GM12878 (cell line): ENCODE results near the gene CHN1.

Experiments used
- CEBPB ChIP-seq, 2 experiments: fragments of 150-350 bp in 1 of 2; IDR thresholded peaks; 2 replicates each; pipeline ENCODE4 v1.6.1; 2012 to 2014; ENCODE audit warnings: low read depth in 2 of 2, low read length in 2 of 2, borderline replicate concordance in 1 of 2, inconsistent platforms in 1 of 2
- CEBPZ ChIP-seq: fragments of 150-350 bp; IDR thresholded peaks from 2 replicates; pipeline ENCODE4 v1.6.1; 2016; ENCODE audit warnings: low read depth, low read length
- HDAC6 ChIP-seq: fragments of 200-600 bp; sonication (generic); IDR thresholded peaks from one replicate; pipeline ENCODE4 v1.8.0; 2017; ENCODE audit warnings: antibody characterized with exemption; ENCODE audit not compliant: unreplicated experiment
- JUNB ChIP-seq: IDR thresholded peaks from 2 replicates; pipeline ENCODE4 v1.6.1; 2016; ENCODE audit warnings: antibody characterized with exemption, mild to moderate bottlenecking
- POLR2A ChIP-seq: IDR thresholded peaks from 2 replicates; pipeline ENCODE4 v1.6.1; 2011; ENCODE audit warnings: low read depth, mild to moderate bottlenecking, low read length
- RELA ChIP-seq: fragments of 450-650 bp; IDR thresholded peaks from 2 replicates; pipeline ENCODE4 v1.8.0; 2014; ENCODE audit warnings: borderline replicate concordance; ENCODE audit not compliant: partially characterized antibody
- SMC3 ChIP-seq: IDR thresholded peaks from 2 replicates; pipeline ENCODE4 v1.6.1; 2011; ENCODE audit warnings: low read length, improper control_type of control experiment, borderline replicate concordance
- SREBF2 ChIP-seq: IDR thresholded peaks from 2 replicates; pipeline ENCODE4 v1.6.1; 2012; ENCODE audit warnings: mild to moderate bottlenecking, low read length
- STAT1 ChIP-seq: fragments of 450-650 bp; conservative IDR thresholded peaks from 2 replicates; pipeline ENCODE4 v1.6.1; 2014; ENCODE audit warnings: antibody characterized with exemption, mild to moderate bottlenecking
- TARDBP ChIP-seq: IDR thresholded peaks from 2 replicates; pipeline ENCODE4 v1.6.1; 2016; ENCODE audit warnings: borderline replicate concordance
- ZNF274 ChIP-seq: IDR thresholded peaks from one replicate; pipeline ENCODE4 v1.8.0; 2011; ENCODE audit not compliant: insufficient read length, insufficient read depth
- TF ChIP-seq, protein P1 (sequence below), 3 experiments: IDR thresholded peaks in 2 of 3; conservative IDR thresholded peaks in 1 of 3; 2 replicates each; pipeline ENCODE4 v1.5.1; 2011; ENCODE audit warnings: low read depth in 3 of 3, low read length in 3 of 3, mild to moderate bottlenecking in 3 of 3, control low read depth in 2 of 3, moderate library complexity in 2 of 3, inconsistent platforms in 1 of 3, mixed read lengths in 1 of 3; ENCODE audit not compliant: control insufficient read depth in 2 of 3, insufficient read depth in 1 of 3; ENCODE audit errors: extremely low read depth in 1 of 3

DNA sequence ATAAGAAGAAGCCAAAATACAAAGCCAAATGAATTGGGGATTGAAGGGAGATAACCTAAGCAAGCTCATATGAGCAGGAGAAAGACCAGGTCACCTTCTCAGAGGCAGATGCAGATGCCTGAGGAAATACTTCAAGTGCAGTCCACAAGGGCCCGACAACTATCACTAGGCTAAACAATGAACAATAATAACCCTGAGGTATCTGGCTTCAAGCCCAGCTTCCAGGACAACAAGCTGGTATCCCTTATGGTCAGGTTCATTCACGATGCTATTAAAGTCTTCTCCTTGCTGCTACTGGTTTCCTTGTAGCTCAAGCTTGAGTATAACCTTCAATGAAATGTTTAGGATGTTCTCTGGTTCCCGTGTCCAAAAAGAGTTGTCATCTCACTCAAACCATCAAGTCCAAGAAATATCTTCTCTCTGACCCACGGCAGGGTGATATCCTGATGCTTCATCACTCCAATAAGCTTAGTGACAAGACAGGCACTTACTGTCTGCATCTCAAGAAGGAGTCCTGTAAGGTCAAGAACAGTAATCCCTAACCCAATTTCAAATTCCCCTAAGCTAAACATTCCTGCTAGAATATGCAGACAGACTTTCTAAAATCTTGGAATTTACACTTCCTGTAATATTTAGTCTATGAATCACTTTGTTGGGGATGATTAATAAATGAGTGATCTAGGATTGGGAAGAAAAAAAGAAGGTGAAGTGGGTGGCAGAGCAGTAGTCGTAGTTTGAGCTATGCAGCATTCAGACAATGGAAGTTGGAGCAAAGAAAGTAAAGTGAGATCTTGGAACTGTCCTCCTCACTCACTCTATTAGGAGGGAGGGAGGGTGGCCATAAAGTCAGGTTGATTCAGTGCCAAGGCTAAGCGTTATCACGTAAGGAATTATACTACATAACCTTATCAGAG lies 33.1 kb downstream of the CHN1 start:
- TF ChIP-seq, protein P1, sequence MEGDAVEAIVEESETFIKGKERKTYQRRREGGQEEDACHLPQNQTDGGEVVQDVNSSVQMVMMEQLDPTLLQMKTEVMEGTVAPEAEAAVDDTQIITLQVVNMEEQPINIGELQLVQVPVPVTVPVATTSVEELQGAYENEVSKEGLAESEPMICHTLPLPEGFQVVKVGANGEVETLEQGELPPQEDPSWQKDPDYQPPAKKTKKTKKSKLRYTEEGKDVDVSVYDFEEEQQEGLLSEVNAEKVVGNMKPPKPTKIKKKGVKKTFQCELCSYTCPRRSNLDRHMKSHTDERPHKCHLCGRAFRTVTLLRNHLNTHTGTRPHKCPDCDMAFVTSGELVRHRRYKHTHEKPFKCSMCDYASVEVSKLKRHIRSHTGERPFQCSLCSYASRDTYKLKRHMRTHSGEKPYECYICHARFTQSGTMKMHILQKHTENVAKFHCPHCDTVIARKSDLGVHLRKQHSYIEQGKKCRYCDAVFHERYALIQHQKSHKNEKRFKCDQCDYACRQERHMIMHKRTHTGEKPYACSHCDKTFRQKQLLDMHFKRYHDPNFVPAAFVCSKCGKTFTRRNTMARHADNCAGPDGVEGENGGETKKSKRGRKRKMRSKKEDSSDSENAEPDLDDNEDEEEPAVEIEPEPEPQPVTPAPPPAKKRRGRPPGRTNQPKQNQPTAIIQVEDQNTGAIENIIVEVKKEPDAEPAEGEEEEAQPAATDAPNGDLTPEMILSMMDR (IDR thresholded peaks at IDR 0.05 in 2 of 3, conservative IDR thresholded peaks at IDR 0.05 in 1 of 3; ENCODE audit: control insufficient read depth in 2 of 3, extremely low read depth in 1 of 3, insufficient read depth in 1 of 3, low read depth in 3 of 3, low read length in 3 of 3): no peak
- TF ChIP-seq CEBPZ: no peak
- no peak for TF ChIP-seq HDAC6
- no peak for TF ChIP-seq SMC3
- no peak for TF ChIP-seq JUNB
- TF ChIP-seq TARDBP: no peak
- TF ChIP-seq POLR2A: no peak
- no peak for TF ChIP-seq RELA
- TF ChIP-seq CEBPB (IDR thresholded peaks at IDR 0.05; ENCODE audit: borderline replicate concordance in 1 of 2, low read depth in 2 of 2, low read length in 2 of 2): no peak
- no peak for TF ChIP-seq STAT1
- TF ChIP-seq ZNF274: no peak
- no peak for TF ChIP-seq SREBF2
